Femur (tissue), 1 donor: ENCODE measurements around the gene ABCB1.
"Not testable (repeated sequence)": the region's sequence is repeated elsewhere in the genome, so short reads cannot be mapped to it uniquely, and the experiment has no call there.

Experiments
- DNase-seq: peaks from one replicate; pipeline ENCODE4 v3.0.0-alpha.2; 2017

Gene ABCB1

DNA sequence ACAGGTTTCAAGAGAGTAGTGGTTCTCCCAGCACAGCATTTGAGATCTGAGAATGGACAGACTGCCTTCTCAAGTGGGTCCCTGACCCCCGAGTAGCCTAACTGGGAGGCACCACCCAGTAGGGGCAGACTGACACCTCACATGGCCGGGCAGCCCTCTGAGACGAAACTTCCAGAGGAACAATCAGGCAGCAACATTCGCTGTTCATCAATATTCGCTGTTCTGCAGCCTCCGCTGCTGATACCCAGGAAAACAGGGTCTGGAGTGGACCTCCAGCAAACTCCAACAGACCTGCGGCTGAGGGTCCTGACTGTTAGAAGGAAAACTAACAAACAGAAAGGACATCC lies 135.2 kb downstream of the ABCB1 start:
- not testable (repeated sequence) for DNase-seq

GRCh38 chr7:87464830-87465533 lies 135.7 kb downstream of the ABCB1 start:
- not testable (repeated sequence) for DNase-seq

- DNase-seq, result no peak
These were observed 136.7 kb downstream of the ABCB1 start for GRCh38 chr7:87463982-87464381.

DNA sequence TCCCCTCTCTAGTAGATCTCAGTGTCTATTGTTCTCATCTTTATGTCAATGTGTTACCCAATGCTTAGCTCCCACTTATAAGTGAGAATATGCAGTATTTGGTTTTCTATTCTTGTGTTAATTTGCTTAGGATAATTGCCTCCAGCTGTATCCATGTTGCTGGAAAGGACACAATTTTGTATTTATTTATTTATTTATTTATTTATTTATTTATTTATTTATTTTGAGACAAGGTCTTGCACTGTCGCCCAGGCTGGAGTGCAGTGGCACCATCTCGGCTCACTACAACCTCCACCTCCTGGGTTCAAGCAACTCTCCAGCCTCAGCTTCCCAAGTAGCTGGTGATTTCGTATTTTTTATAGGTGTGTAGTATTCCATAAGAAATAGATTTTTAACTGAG lies 140.2 kb downstream of the ABCB1 start:
- DNase-seq, result not testable (repeated sequence)

DNA sequence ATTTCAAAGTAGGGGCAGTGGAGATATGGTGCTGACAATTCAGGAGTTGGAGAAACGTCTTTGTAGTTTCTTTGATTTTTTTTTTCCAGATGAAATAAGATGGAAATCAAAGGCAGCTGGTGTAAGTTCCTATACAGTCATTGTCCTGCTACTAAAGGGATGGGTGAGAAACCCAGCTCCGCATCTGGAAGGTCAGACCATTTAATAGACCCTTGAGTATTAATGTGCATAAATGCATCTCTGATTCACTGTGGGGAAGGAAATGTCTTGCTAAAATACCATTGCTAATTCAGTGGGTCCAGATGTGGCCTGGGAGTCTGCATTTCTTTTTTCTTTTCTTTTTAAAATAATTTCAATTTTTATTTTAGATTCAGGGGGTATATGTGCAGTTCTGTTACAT lies 140.7 kb downstream of the ABCB1 start:
- no peak for DNase-seq

GRCh38 chr7:87458148-87458547 lies 142.5 kb downstream of the ABCB1 start:
- no peak for DNase-seq

- no peak for DNase-seq
These were observed 144.4 kb downstream of the ABCB1 start for GRCh38 chr7:87456247-87456646.
